ENCODE results near the gene TEX55. TPM values are rescaled to one million over a fixed set of nuclear protein-coding genes. Genes with fewer than 3 reads are reported as not detected.

Gene TEX55
- total RNA-seq, 1 experiment from 2014 or later: not detected

DNA sequence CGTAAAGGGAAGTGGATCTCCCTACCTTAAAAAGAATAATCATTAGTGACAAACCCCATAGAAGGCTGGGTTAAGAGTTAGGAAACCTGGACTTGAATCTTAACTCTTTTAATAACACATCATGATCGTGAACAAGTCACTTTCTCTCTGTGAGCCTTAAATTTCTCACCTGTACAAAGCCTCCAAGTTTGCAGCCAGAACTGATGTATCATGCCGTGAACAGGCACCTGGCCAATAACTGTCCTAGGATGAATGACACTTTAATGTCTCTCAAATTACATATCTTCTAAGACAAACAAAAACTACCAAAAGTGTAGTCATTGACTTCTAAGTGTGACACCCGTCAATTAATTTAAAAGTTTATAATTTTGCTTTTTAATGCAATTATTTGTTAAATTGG lies 31.4 kb downstream of the TEX55 start:
- Histone ChIP-seq H3K9me3 (ENCODE audit: control insufficient read depth, insufficient read depth, low read depth, low read length) (no peaks in the 10 kb centered on the region), H3K27ac (ENCODE audit: low read length) (no peak overlapping the region), H3K4me3 (ENCODE audit: low read depth in 2 of 2, low read length in 2 of 2) (no peak overlapping the region), H3K4me1 (ENCODE audit: control insufficient read depth, insufficient read depth, low read length) (peaks cover 5% of the 10 kb centered on the region; the same call in 1 of the 2 replicates), H3K36me3 (ENCODE audit: control insufficient read depth, insufficient read depth, low read length) (no peaks in the 10 kb centered on the region), H3K27me3 (ENCODE audit: control insufficient read depth, insufficient read depth, low read length) (no peaks in the 10 kb centered on the region)
- in situ Hi-C loops (cut with HindIII; ENCODE audit: low pct_unique_long_range_greater_than_20kb, low sequenced_read_pairs) (no loop called here), intact Hi-C loops (cut with micrococcal nuclease; ENCODE audit: unreplicated experiment) (no loop called here)
- POLR2A ChIA-PET: no interaction called here
- no TSS peak for BruUV-seq (replicated peaks)
- no peak for DNase-seq (ENCODE audit: low read depth, low spot score)
- no peak for ATAC-seq
- TF ChIP-seq, protein P1, sequence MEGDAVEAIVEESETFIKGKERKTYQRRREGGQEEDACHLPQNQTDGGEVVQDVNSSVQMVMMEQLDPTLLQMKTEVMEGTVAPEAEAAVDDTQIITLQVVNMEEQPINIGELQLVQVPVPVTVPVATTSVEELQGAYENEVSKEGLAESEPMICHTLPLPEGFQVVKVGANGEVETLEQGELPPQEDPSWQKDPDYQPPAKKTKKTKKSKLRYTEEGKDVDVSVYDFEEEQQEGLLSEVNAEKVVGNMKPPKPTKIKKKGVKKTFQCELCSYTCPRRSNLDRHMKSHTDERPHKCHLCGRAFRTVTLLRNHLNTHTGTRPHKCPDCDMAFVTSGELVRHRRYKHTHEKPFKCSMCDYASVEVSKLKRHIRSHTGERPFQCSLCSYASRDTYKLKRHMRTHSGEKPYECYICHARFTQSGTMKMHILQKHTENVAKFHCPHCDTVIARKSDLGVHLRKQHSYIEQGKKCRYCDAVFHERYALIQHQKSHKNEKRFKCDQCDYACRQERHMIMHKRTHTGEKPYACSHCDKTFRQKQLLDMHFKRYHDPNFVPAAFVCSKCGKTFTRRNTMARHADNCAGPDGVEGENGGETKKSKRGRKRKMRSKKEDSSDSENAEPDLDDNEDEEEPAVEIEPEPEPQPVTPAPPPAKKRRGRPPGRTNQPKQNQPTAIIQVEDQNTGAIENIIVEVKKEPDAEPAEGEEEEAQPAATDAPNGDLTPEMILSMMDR (IDR thresholded peaks at IDR 0.05): no peak
- TF ChIP-seq SIN3A (IDR thresholded peaks at IDR 0.05; ENCODE audit: borderline replicate concordance, insufficient read depth, low read depth, low read length): no peak
- no peak for TF ChIP-seq TCF7L2 (IDR thresholded peaks at IDR 0.05; ENCODE audit: low read depth, low read length)
- TF ChIP-seq, protein P2, sequence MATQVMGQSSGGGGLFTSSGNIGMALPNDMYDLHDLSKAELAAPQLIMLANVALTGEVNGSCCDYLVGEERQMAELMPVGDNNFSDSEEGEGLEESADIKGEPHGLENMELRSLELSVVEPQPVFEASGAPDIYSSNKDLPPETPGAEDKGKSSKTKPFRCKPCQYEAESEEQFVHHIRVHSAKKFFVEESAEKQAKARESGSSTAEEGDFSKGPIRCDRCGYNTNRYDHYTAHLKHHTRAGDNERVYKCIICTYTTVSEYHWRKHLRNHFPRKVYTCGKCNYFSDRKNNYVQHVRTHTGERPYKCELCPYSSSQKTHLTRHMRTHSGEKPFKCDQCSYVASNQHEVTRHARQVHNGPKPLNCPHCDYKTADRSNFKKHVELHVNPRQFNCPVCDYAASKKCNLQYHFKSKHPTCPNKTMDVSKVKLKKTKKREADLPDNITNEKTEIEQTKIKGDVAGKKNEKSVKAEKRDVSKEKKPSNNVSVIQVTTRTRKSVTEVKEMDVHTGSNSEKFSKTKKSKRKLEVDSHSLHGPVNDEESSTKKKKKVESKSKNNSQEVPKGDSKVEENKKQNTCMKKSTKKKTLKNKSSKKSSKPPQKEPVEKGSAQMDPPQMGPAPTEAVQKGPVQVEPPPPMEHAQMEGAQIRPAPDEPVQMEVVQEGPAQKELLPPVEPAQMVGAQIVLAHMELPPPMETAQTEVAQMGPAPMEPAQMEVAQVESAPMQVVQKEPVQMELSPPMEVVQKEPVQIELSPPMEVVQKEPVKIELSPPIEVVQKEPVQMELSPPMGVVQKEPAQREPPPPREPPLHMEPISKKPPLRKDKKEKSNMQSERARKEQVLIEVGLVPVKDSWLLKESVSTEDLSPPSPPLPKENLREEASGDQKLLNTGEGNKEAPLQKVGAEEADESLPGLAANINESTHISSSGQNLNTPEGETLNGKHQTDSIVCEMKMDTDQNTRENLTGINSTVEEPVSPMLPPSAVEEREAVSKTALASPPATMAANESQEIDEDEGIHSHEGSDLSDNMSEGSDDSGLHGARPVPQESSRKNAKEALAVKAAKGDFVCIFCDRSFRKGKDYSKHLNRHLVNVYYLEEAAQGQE (IDR thresholded peaks at IDR 0.05; ENCODE audit: insufficient read depth in 1 of 2, low read depth in 2 of 2, low read length in 1 of 2): no peak
- TF ChIP-seq POLR2AphosphoS5 (IDR thresholded peaks at IDR 0.05; ENCODE audit: low read depth, low read length): no peak
- CTCF ChIA-PET: interaction anchor here (0.7 kb wide), 1 partner anchor 293 kb away, joined by 3 read pairs; no protein-coding TSS in a partner anchor

DNA sequence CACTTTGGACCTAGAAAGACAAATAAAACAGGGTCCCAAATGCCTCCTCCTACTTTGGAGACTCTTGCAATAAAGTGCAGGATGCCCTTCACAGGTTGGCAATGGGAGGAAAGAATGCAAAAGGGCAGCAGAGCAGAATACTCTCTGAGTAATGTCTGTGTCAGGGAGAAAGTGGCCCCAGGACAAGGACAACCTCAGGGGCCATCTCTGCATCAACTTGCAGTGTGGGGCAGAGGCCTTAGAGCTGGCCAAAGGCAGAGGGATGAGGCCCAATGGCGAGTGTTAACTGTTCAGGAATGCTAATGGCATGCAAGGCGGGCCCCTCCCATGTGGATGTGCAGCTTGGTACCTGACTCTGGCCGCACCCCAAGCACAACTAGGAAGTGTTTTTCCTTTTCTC lies 35.8 kb downstream of the TEX55 start:
- Histone ChIP-seq H3K4me3 (ENCODE audit: low read depth in 2 of 2, low read length in 2 of 2) (no peak overlapping the region), H3K9me3 (ENCODE audit: control insufficient read depth, insufficient read depth, low read depth, low read length) (no peaks in the 10 kb centered on the region), H3K4me1 (ENCODE audit: control insufficient read depth, insufficient read depth, low read length) (peaks cover 4% of the 10 kb centered on the region; the same call in 1 of the 2 replicates), H3K27me3 (ENCODE audit: control insufficient read depth, insufficient read depth, low read length) (no peaks in the 10 kb centered on the region), H3K27ac (ENCODE audit: low read length) (no peak overlapping the region), H3K36me3 (ENCODE audit: control insufficient read depth, insufficient read depth, low read length) (no peaks in the 10 kb centered on the region)
- intact Hi-C loops (cut with micrococcal nuclease; ENCODE audit: unreplicated experiment) (no loop called here), in situ Hi-C loops (cut with HindIII; ENCODE audit: low pct_unique_long_range_greater_than_20kb, low sequenced_read_pairs) (no loop called here)
- DNase-seq (ENCODE audit: low read depth, low spot score) (no peak), ATAC-seq (peak; percentile 67)
- no TSS peak for BruUV-seq (replicated peaks)
- TF ChIP-seq, protein P2 (IDR thresholded peaks at IDR 0.05; ENCODE audit: insufficient read depth in 1 of 2, low read depth in 2 of 2, low read length in 1 of 2): no peak
- TF ChIP-seq TCF7L2 (IDR thresholded peaks at IDR 0.05; ENCODE audit: low read depth, low read length) (no peak), SIN3A (IDR thresholded peaks at IDR 0.05; ENCODE audit: borderline replicate concordance, insufficient read depth, low read depth, low read length) (no peak), POLR2AphosphoS5 (IDR thresholded peaks at IDR 0.05; ENCODE audit: low read depth, low read length) (no peak)
- TF ChIP-seq, protein P1 (IDR thresholded peaks at IDR 0.05): no peak
- POLR2A ChIA-PET: no interaction called here
- CTCF ChIA-PET: no interaction called here
